Measurements from ENCODE around the gene P3H2. TPM values are rescaled to one million over a fixed set of nuclear protein-coding genes. Genes with fewer than 3 reads are reported as not detected.
A peak's percentile ranks its signal among the peaks of the same experiment; 100 is the strongest.

P3H2 gene
- total and polyA plus RNA-seq, 2 donors: 9.8 to 12.7 TPM

DNA sequence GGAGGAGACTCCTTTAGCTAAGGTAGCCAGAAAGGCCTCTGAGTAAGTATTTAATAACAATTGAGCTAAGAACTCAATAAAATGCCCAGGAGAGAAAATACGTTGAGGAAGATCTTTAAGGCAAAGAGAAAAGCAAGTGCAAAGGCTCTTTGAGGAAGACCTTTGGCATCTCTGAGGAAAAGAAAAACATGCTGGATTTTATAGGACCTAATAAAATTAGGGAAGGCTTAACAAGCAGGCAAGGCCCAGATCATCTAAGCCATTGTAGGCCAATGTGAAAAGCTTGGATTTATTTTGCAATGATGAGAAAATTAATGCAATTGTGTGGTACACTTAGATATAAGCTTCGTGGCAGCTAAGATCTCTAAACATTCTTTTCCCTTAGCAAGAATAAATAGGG is 75.7 kb downstream of the P3H2 start:
- no peak overlapping the region for H3K27ac ChIP-seq (ENCODE audit: low read depth)
- DNase-seq (ENCODE audit: extremely low spot score): no peak
- H3K4me3 ChIP-seq (ENCODE audit: low read depth, low read length): no peak overlapping the region
- H3K36me3 ChIP-seq (ENCODE audit: insufficient read depth): no peaks in the 10 kb centered on the region
- whole genome bisulfite sequencing: 50% methylated on average over 2 of the region's 2 CpGs
- H3K4me1 ChIP-seq (ENCODE audit: insufficient read depth): peaks cover 2% of the 10 kb centered on the region

DNA sequence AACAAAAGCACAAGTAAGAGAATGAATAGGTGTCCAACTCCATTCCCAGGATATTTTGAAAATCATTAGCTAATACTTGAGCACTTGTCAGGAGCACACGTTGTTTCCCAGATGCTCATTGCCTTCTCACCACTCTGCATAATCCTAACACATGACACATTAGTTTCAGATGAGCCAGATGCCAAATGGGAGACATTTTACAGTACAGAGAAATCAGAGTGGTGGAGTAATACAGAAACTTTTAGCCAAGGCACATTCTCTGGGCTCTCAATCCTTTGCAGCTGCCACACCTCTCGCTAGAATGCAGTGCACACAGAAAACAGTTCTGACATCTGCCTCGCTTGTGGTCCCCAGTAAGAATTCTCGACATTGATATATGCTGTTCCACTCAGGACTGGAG is 76.6 kb downstream of the P3H2 start:
- DNase-seq (ENCODE audit: extremely low spot score): no peak
- 55% methylated on average over 4 of the region's 4 CpGs for WGBS
- H3K36me3 ChIP-seq (ENCODE audit: insufficient read depth): no peaks in the 10 kb centered on the region
- no peak overlapping the region for H3K4me3 ChIP-seq (ENCODE audit: low read depth, low read length)
- H3K4me1 ChIP-seq (ENCODE audit: insufficient read depth): peaks cover 2% of the 10 kb centered on the region
- no peak overlapping the region for H3K27ac ChIP-seq (ENCODE audit: low read depth)

DNA sequence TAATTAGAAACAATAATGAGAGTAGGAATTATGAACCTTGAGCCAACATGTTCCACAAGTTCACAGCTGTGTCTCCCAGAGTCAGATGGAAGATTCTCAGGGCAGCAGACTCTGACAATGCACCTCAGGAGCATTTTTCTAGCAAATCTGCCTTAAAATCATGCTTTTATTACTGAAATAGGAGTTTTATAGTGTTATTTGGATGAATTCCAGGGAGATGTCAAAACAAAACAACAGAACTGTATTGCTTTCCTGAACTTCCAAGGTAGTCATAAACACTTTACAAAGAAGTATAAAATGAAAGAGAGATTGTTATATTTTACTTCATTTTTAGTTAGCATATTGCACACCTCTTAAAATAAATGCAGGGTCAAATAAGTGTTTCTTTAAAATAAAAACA is 77.0 kb downstream of the P3H2 start:
- Histone ChIP-seq H3K27ac (ENCODE audit: low read depth) (no peak overlapping the region), H3K4me1 (ENCODE audit: insufficient read depth) (peaks cover 2% of the 10 kb centered on the region), H3K36me3 (ENCODE audit: insufficient read depth) (no peaks in the 10 kb centered on the region), H3K4me3 (ENCODE audit: low read depth, low read length) (no peak overlapping the region)
- no peak for DNase-seq (ENCODE audit: extremely low spot score)

DNA sequence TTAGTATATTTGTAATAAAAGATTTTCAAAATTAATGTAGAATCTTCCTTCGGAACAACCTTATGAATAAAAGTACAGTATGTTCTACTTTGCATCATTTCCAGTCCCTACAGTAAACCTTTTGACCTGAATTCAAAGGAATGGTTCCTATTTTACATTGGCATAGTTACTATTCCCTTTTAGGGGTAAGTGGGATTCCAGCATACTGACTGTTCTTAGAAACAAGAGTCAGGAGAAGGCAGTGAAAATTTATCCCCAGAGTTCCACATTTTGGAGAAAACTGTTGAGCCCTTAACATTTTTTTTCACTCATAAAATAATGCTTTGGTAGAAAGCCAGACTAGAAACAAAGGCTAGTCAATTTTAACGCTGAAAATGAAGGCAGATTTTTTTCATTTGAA is 78.1 kb downstream of the P3H2 start:
- H3K36me3 ChIP-seq (ENCODE audit: insufficient read depth): no peaks in the 10 kb centered on the region
- no peaks in the 10 kb centered on the region for H3K4me1 ChIP-seq (ENCODE audit: insufficient read depth)
- H3K4me3 ChIP-seq (ENCODE audit: low read depth, low read length): no peak overlapping the region
- 58% methylated on average over 2 of the region's 2 CpGs for WGBS
- no peak overlapping the region for H3K27ac ChIP-seq (ENCODE audit: low read depth)
- DNase-seq (ENCODE audit: extremely low spot score): no peak

DNA sequence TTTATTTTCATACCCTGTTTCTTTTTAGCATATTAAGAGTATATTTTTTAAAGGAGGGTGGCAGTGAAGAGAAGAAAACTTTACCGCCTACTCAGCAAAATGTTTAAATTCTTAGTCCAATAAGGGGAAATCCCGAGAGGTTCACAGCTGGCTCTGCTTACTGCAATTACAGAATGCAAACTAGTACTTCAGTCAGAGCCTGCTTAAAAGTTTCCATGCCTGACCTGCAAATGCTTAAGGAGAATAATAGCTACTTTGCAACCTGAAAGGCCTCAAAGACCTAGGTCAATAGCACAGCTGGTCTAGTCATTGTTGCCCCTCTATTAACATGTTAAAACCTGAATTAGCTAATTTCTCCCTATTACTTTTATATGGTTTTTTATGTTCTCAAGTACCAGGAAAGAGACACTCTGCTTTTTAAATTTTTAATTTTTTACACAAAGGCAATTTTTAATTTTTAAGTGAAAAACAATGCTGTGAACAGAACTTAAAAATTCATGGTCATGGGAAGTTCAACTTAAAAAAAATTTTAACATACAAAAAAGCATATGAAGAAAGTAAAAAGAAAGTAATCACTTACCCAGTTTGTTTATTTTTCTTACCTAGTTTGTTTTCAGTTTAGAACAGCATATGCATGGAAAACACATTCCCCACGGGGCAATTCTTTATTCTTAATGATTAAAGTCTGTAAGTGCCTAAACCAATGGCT is 79.2 kb downstream of the P3H2 start:
- Histone ChIP-seq H3K4me3 (ENCODE audit: low read depth, low read length) (no peak overlapping the region), H3K27ac (ENCODE audit: low read depth) (no peak overlapping the region), H3K36me3 (ENCODE audit: insufficient read depth) (no peaks in the 10 kb centered on the region), H3K4me1 (ENCODE audit: insufficient read depth) (no peaks in the 10 kb centered on the region)
- WGBS: 34% methylated on average over 3 of the region's 3 CpGs
- no peak for DNase-seq (ENCODE audit: extremely low spot score)

DNA sequence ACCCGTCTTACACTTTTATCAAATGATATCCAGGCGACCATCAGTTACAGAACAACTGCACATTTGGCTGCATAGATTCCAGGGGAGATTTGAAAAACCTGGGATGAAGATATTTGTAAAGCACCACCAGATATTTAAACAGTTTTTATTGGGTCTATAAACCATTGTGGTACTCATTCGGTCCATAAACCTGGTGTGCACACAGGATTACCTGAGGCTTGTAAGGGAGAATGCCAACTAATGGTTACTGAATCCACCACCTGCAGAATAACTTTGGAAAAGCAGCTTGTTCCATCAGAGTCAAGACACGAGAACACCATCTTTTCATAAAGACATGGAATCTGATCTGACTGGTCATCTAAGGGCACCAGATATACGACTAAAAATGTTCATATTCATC is 80.6 kb downstream of the P3H2 start:
- no peak for DNase-seq (ENCODE audit: extremely low spot score)
- no peak overlapping the region for H3K27ac ChIP-seq (ENCODE audit: low read depth)
- H3K4me1 ChIP-seq (ENCODE audit: insufficient read depth): no peaks in the 10 kb centered on the region
- WGBS: 69% methylated on average over 5 of the region's 5 CpGs
- no peak overlapping the region for H3K4me3 ChIP-seq (ENCODE audit: low read depth, low read length)
- no peaks in the 10 kb centered on the region for H3K36me3 ChIP-seq (ENCODE audit: insufficient read depth)

DNA sequence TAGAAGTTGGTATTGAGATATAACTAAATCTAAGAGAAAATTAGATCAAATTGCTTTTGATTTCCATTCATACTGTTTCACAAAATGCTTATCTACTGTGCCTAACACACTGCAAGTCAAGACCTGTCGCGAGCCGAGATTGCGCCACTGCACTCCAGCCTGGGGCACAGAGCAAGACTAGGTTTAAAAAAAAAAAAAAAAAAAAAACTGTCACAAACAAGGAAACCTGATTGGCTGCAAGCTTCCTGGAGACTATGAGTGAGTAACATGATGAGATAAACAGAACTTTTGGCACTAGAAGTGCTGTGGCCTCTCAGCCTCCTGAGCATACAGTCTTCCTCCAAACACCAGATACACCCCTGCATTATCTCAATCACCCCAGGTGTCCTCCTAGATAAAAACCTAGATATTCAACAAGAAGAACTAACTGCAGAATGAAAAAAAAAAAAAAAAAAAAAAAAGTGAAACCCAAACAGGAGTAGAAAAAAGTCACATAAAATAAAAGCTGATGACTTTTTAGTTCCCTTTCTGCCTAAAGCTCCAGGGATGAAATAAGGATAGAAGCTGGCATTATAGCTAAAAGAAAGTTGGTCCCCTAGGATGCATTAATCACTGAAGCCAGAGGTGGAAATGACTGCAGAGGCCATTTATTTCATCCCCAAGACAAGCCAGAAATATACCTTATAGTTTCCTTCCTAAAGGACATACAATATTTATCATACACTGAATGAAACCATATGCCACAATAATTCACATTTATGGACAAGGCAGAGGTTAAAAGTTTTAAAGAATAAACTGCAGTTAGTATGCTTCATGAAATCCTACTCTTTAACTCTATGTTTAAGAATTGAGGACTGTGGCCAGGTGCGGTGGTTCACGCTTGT is 82.4 kb downstream of the P3H2 start:
- Histone ChIP-seq H3K36me3 (ENCODE audit: insufficient read depth) (no peaks in the 10 kb centered on the region), H3K27ac (ENCODE audit: low read depth) (no peak overlapping the region), H3K4me1 (ENCODE audit: insufficient read depth) (no peaks in the 10 kb centered on the region), H3K4me3 (ENCODE audit: low read depth, low read length) (no peak overlapping the region)
- DNase-seq (ENCODE audit: extremely low spot score): peak; percentile 64
- WGBS: 55% methylated on average over 6 of the region's 6 CpGs

DNA sequence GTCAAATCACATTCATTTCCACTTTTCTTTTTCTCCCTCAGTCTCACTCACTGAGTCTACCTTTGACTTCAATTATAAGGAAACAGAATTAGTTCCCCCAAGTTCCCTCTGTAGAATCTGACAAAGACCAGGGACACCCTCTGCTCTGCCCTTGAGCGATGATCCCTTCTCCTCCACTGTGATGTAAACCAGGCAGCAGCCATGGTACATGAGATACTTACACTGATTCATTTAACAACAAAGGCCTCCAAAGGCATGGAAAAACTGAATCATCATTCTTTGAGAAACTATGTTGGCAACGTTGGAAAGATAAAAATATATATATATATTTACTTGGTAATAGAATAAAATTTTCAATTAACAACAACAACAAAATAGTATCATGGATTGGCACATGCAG is 84.1 kb downstream of the P3H2 start:
- WGBS: 48% methylated on average over 2 of the region's 2 CpGs
- DNase-seq (ENCODE audit: extremely low spot score): no peak
- H3K27ac ChIP-seq (ENCODE audit: low read depth): no peak overlapping the region
- no peak overlapping the region for H3K4me3 ChIP-seq (ENCODE audit: low read depth, low read length)
- H3K36me3 ChIP-seq (ENCODE audit: insufficient read depth): no peaks in the 10 kb centered on the region
- no peaks in the 10 kb centered on the region for H3K4me1 ChIP-seq (ENCODE audit: insufficient read depth)

DNA sequence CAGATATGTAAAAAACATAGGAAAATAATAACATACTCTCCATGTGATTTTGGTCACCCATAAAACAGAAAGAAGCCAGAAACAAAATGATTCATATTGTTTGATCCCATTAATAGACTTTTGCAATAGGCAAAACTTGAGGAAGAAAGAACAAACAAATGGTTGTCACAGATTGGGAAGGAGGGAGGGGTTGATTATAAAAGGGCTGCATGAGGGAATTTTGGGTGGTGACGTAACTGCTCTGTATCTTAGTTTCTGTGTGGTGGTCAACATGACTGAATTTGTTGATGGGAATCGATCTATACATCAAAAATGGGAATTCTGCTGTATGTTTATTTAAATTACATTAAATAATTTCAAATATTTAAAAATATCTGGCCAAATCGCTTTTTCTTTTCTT is 86.3 kb downstream of the P3H2 start:
- H3K4me1 ChIP-seq (ENCODE audit: insufficient read depth): no peaks in the 10 kb centered on the region
- H3K4me3 ChIP-seq (ENCODE audit: low read depth, low read length): no peak overlapping the region
- DNase-seq (ENCODE audit: extremely low spot score): no peak
- no peak overlapping the region for H3K27ac ChIP-seq (ENCODE audit: low read depth)
- WGBS: 97% methylated on average over 3 of the region's 3 CpGs
- no peaks in the 10 kb centered on the region for H3K36me3 ChIP-seq (ENCODE audit: insufficient read depth)

DNA sequence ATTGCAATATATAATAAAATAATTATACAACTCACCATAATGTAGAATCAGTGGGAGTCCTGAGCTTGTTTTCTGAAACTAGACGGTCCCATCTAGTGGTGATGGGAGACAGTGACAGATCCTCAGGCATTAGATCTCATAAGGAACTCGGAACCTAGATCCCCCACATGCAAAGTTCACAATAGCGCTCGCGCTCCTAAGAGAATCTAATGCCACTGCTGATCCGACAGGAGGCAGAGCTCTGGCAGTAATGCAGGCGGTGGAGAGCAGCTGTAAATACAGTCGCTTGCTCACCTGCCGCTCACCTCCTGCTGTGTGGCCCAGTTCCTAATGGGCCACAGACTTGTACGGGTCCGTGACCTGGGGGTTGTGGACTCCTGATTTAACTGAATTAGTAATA is 87.8 kb downstream of the P3H2 start:
- WGBS: 88% methylated on average over 11 of the region's 11 CpGs
- no peak overlapping the region for H3K27ac ChIP-seq (ENCODE audit: low read depth)
- H3K36me3 ChIP-seq (ENCODE audit: insufficient read depth): no peaks in the 10 kb centered on the region
- no peaks in the 10 kb centered on the region for H3K4me1 ChIP-seq (ENCODE audit: insufficient read depth)
- no peak for DNase-seq (ENCODE audit: extremely low spot score)
- no peak overlapping the region for H3K4me3 ChIP-seq (ENCODE audit: low read depth, low read length)

DNA sequence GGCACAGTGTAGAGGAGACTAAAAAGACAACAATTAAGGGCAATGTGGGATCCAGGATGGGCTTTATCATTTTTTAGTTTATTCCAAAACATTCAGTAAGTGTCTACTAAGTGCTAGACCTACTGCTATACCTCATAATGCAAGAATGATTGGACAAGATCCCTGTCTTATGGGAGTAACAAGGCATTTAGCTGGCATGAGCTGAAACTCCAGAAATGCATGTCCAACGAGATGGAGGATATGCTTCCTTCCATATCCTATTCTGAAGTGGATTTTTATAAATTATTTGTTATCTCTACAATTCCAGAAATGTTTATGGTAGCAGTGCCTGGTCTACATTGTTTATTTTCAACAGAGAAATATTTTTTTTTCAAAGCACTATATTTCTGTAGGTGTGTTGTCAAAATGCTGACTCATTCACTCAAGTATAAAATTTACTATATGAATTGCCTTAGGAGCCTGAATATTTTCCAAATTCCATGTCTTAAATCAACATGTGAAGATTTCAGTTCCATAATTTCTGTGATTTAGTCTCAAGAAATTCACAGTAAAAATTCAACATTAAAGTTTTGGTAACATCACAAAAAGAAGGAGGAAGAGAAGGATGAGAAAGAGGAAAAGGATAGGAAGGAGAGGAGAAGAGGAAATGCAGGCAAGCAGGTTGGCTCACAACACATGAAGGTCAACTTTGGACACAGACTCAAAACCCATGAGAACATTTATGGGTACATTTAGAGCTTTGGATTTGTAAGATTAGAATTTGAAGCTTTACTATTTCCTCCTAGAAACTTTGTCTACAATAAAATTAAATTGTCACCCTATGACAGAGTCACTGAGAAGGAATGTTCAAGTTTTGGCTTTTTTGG is 88.6 kb downstream of the P3H2 start:
- DNase-seq (ENCODE audit: extremely low spot score): no peak
- Histone ChIP-seq H3K4me3 (ENCODE audit: low read depth, low read length) (no peak overlapping the region), H3K27ac (ENCODE audit: low read depth) (peak overlapping the region; percentile 5), H3K4me1 (ENCODE audit: insufficient read depth) (no peaks in the 10 kb centered on the region), H3K36me3 (ENCODE audit: insufficient read depth) (no peaks in the 10 kb centered on the region)
- 20% methylated on average over 1 of the region's 1 CpG for WGBS

DNA sequence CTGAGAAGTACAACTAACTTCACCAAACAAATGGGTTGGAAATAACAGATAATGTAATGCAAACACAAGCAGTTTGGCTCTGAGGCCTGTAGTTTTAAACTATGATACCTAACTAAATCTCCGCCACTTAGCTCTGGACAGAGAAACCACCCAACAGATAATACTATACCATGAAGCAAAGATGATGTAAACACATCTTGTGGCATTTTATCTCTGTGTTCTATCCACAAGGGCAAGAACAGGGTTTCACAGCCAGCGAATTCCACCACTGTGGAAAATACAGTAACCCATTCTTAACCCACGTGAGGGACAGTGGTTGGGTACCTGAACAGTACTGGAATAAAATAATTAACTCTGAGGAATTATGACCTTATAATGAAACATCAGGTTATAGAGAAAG is 93.6 kb downstream of the P3H2 start:
- WGBS: 77% methylated on average over 3 of the region's 3 CpGs
- Histone ChIP-seq H3K4me3 (ENCODE audit: low read depth, low read length) (no peak overlapping the region), H3K27ac (ENCODE audit: low read depth) (no peak overlapping the region), H3K4me1 (ENCODE audit: insufficient read depth) (no peaks in the 10 kb centered on the region), H3K36me3 (ENCODE audit: insufficient read depth) (no peaks in the 10 kb centered on the region)
- DNase-seq (ENCODE audit: extremely low spot score): no peak

DNA sequence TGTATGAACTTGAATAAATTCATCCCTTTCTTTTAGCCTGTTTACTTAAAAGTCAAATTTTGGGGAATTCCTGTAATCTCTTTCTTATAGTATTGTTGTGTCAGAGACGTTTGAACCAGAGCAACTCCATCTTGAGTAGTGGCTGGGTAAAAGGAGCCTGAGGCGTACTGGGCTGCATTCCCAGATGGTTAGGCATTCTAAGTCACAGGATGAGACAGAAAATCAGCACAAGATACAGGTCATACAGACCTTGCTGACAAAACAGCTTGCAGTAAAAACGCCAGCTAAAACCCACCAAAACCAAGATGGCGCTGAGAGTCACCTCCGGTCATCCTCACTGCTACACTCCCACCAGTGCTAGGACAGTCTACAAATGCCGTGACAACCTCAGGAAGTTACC is 94.5 kb downstream of the P3H2 start:
- no peak overlapping the region for H3K4me3 ChIP-seq (ENCODE audit: low read depth, low read length)
- no peaks in the 10 kb centered on the region for H3K4me1 ChIP-seq (ENCODE audit: insufficient read depth)
- DNase-seq (ENCODE audit: extremely low spot score): no peak
- H3K36me3 ChIP-seq (ENCODE audit: insufficient read depth): no peaks in the 10 kb centered on the region
- WGBS: 86% methylated on average over 6 of the region's 6 CpGs
- no peak overlapping the region for H3K27ac ChIP-seq (ENCODE audit: low read depth)

Data from urinary bladder (tissue), 4 donors.